ENCODE data around the gene ZNF362.

DNA sequence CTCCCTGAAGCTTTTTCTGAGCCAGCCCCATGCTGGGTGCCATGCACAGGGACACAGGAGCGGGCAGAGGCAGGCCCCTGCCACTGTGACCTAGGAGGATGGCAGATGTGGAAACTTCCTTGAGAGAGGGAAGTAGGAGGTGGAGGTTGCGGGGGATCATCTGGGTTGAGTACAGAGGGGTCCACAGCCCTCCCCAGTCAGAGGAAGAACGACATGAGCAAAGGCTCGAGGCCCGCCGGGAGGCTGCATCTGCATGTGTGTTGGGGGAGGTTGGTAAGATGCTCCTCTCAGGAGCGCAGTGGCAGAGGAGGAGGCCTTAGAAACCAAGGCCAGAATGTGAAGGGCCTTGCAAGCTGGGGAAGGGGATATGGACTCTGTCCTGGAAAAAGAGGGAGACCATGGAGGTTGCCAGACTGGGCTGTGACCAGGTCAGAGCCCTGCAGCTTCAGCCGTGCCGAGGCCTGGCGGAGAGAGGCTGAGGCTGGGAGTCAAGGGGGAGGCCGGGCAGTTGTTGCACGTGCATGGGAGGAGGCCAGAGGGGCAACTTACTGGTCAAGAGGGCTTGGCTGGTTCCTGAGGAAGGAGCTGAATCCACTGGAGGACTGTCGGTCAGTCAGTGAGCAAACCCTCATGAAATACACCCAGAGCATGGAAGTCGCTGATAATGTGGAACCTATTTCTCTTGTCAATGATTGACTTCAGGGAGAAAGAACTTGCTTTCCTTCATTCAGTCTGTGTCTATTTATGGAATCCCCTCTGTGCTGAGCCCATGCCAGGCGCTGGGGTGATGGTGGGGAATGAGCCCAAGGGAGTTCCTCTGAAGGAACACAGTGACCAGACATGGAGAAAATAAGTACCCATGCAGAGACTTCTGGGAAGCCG lies 32.9 kb downstream of the ZNF362 start:
- TF ChIP-seq, protein P1, sequence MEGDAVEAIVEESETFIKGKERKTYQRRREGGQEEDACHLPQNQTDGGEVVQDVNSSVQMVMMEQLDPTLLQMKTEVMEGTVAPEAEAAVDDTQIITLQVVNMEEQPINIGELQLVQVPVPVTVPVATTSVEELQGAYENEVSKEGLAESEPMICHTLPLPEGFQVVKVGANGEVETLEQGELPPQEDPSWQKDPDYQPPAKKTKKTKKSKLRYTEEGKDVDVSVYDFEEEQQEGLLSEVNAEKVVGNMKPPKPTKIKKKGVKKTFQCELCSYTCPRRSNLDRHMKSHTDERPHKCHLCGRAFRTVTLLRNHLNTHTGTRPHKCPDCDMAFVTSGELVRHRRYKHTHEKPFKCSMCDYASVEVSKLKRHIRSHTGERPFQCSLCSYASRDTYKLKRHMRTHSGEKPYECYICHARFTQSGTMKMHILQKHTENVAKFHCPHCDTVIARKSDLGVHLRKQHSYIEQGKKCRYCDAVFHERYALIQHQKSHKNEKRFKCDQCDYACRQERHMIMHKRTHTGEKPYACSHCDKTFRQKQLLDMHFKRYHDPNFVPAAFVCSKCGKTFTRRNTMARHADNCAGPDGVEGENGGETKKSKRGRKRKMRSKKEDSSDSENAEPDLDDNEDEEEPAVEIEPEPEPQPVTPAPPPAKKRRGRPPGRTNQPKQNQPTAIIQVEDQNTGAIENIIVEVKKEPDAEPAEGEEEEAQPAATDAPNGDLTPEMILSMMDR (IDR thresholded peaks at IDR 0.05; ENCODE audit: insufficient read depth, low read length): no peak
- TF ChIP-seq, protein P2, sequence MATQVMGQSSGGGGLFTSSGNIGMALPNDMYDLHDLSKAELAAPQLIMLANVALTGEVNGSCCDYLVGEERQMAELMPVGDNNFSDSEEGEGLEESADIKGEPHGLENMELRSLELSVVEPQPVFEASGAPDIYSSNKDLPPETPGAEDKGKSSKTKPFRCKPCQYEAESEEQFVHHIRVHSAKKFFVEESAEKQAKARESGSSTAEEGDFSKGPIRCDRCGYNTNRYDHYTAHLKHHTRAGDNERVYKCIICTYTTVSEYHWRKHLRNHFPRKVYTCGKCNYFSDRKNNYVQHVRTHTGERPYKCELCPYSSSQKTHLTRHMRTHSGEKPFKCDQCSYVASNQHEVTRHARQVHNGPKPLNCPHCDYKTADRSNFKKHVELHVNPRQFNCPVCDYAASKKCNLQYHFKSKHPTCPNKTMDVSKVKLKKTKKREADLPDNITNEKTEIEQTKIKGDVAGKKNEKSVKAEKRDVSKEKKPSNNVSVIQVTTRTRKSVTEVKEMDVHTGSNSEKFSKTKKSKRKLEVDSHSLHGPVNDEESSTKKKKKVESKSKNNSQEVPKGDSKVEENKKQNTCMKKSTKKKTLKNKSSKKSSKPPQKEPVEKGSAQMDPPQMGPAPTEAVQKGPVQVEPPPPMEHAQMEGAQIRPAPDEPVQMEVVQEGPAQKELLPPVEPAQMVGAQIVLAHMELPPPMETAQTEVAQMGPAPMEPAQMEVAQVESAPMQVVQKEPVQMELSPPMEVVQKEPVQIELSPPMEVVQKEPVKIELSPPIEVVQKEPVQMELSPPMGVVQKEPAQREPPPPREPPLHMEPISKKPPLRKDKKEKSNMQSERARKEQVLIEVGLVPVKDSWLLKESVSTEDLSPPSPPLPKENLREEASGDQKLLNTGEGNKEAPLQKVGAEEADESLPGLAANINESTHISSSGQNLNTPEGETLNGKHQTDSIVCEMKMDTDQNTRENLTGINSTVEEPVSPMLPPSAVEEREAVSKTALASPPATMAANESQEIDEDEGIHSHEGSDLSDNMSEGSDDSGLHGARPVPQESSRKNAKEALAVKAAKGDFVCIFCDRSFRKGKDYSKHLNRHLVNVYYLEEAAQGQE (IDR thresholded peaks at IDR 0.05; ENCODE audit: insufficient replicate concordance, low read depth): no peak
- no peak for TF ChIP-seq POLR2AphosphoS5 (IDR thresholded peaks at IDR 0.05; ENCODE audit: low read depth)
- no peak for TF ChIP-seq SPI1 (IDR thresholded peaks at IDR 0.05; ENCODE audit: borderline replicate concordance, low read depth)

Measured in HL-60 (cell line).